Renal pelvis (tissue), 4 donors: ENCODE data around the gene PDSS1. TPM values are rescaled to one million over a fixed set of nuclear protein-coding genes. Genes with fewer than 3 reads are reported as not detected.

ENCODE experiments used
- DNase-seq: peaks from one replicate; pipeline ENCODE4 v3.0.0-alpha.2; 2013
- polyA plus RNA-seq, 3 donors: library from polyadenylated mRNA; unstranded; fragments of 120-200 nt; gene quantifications; one replicate each; pipeline ENCODE4 v1.2.1, GENCODE V29; 2013; ENCODE audit not compliant: insufficient read length in 3 of 3

Gene PDSS1
- polyA plus RNA-seq, 3 donors: 10.1 to 15.3 (median 14.8) TPM

- DNase-seq: no peak
Measured at GRCh38 chr10:26792758-26793495, 95.4 kb downstream of the PDSS1 start.

Other genes starting within 250 kb of the PDSS1 start
- 10 to 100 TPM; 57.0 to 74.4 (median 65.0) TPM for gene ABI1, start 163.3 kb downstream of the PDSS1 start, polyA plus RNA-seq